Inflammatory macrophage treated with lipopolysaccharide for 1 hour (primary cell): Measurements from ENCODE around the gene TMEM170B.

Source experiments
- DNase-seq, 2 donors: peaks; one replicate each; pipeline ENCODE4 v3.0.0-alpha.2; 2020 to 2022

The TMEM170B gene, protein sequence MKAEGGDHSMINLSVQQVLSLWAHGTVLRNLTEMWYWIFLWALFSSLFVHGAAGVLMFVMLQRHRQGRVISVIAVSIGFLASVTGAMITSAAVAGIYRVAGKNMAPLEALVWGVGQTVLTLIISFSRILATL

DNA sequence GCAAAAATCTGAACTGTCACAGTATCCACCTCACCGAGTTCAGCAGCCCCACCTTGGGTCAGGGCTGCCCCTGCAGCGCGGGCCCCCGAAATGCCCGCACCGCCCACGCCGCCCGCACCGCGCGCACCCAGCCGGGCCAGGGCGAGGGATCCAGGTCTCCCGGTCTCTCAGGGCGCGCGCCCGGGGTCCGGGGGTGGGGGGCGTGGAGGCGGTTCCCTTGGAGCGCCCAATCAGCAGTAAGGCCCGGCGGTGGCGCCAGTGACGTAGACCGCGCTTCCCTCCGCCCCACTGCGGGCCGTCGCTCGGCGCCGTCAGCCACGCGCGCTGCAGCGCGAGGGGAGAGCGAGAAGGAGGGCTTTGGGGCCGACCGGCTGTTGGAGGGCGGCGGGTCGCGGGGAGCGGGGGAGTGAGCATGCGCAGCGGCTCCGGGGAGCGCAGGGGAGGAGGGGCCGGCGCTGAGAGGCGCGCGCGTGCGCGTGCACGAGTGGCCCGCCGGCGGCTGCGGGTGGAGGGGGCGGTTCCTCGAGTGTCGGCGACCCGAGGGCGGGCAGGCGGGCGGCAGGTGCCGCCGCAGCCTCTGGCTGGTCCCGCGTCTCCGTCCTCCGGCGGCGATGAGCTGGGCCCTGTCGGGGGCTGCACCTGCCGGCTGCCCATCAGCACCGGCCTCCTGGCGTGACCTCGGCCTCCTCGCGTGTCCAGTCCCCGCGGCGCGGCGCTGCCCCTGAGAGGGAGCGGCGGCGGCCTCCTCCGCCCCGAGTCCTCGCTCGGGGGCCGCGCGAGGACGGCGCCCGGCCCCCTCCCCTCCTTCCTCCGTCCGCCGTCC is at the start of gene TMEM170B:
Gene TMEM170B, plus strand, starts transcription at position 521 of the 823 bp plus-strand sequence. CDS start 529 bp downstream, outside the sequence.
- DNase-seq, result peak; percentile 95 to 96

- DNase-seq, result no peak
Observed at GRCh38 chr6:11490996-11491395, 46.6 kb upstream of the TMEM170B start.

DNA sequence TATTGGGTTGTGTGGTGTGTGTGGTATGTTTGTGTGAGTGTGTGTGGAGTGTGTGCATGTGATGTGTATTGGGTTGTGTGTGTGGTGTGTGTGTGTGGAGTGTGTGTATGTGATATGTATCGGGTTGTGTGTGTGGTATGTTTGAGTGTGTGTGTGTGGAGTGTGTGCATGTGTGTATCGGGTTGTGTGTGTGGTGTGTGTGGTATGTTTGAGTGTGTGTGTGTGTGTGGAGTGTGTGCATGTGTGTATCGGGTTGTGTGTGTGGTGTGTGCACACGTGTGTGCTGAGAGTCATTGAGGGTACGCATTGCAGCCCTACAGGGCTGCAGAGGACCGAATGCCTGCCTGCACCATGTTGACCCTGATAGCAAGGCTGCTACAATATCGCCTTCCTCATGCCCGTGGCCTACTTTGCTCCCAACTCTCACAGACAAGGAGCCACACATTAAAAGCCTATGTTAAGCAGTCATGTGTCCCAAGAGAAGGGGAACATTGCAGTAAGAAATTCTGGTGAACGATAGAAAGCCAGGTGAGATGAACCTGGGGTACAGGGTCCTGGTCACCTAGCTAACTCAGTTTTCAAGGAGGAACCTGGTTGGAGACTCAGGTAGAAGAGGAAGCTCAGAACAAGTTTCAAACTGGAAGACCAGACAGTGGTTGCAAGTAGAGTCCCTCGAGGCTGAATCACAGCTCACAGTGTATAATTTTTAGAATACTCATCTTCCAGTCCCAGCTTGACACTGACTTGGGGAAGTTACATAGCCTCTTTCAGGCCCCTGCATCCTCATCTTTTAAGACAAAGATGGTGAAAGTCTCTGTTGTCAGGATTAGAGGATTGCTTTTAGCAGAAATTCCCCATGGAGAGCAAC is 45.7 kb upstream of the TMEM170B start:
- no peak for DNase-seq

DNA sequence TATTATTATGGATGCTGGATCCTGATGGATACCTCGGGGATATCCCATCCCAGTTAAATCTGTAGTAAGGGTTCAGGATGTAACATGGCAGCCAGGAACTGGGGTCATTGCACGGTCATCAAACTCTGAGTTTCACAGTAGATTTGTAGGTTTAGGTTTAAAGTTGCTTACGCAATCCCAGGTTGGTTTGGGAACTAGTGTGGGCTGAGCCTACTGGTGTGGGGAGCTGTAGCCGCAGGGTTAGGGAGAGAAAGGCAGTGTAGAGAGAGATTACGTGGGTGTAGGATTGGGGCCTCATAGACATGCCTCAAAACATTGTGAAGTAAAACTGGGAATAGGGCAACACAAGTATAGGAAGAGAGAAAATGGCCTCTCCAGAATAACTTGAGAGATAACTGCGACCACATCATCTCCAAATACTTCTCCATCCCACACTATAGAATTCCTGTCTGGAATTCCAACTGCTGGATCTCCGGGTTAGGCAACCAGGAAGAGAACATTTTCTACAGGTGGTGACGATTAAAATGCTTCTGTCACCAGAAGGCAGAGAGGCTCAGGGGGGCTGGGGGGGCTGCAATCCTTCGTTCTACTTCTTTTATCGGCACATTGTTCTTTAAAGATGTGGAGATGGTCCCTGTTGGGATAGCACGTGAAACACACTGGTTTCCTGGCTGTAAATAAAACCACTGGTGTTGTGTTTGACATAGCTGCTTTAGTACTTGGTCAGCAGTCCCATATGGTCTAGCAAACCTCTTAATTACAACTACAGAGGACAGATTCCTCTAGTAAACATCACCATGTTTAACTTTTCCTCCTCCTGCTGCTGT is 44.9 kb upstream of the TMEM170B start:
- no peak for DNase-seq

GRCh38 chr6:11493974-11494373 is 43.6 kb upstream of the TMEM170B start:
- DNase-seq, result peak in 1 of 2 donors; percentile 24

- peak; percentile 58 to 86 for DNase-seq
Observed at GRCh38 chr6:11494786-11495564, 42.6 kb upstream of the TMEM170B start.

DNA sequence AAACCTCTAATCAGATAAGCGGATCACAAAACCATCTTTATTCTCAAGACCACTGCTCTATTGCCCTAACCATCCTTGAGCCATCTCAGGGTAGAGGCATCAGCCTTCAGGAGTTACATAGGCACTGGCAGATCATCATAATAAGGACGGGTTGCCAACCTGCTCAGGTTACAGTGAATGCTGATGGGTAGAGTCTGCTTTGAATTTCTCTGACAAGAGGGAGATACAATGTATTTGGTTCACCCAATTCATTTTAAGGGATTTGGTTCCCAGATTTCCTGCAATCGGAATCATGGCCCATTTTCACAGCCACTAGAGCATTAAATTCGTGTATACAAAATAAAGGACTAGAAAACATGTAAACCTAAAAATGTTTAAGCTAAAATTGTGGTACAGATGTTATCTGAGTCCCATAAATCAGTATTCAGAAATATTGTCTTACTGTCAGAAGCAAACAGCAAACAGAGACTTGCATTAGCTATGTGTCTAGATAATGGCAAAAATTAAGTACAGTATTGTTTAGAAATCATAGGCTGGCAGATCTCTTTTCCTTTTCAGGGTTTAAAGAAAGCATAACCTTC is 41.9 kb upstream of the TMEM170B start:
- no peak for DNase-seq

DNA sequence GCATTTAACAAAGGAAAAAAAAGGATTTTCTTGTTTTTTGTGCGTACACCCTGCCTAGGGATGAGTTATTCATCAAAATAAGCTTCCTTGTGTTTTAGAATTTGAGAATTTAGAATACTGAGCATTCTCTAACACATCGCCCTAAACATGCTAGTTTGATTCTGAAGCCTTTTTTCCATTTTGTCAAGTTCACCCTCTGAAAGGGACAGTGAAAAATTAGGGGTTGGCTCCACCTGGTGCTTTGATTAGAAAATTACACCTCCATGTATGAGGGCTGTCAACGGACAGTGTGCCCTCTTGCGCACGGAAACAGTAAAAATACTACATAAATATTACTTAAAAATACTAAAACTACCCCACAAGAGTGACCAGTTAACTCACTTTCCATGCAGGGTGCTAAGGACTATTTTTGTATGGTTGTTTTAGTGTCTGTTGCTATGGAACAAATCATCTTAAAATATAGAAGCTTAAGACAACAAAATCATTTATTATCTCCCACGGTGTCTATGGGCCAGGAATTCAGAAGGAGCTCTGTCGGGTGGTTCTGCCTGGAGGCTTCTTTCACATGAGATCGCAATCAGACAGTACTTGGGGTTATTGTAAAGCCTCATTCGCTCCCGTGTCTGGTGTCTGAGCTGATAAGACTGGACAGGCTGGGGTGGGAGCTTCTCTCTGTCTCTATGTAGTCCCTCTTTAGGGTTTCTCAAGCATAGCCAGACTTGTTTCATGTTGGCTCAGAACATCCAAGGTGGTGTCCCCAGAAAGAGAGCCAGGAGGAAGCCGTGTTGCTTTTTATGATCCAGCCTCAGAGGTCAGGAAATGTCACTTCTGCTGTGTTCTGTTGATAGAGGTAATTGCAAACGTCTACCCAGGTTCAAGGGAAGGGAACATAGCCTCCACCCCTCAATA is 41.1 kb upstream of the TMEM170B start:
- DNase-seq, result peak; percentile 72 to 89

- peak; percentile 44 for DNase-seq
Observed at GRCh38 chr6:11497107-11497506, 40.4 kb upstream of the TMEM170B start.

- peak in 1 of 2 donors; percentile 17 for DNase-seq
Observed at GRCh38 chr6:11497881-11498280, 39.7 kb upstream of the TMEM170B start.

DNA sequence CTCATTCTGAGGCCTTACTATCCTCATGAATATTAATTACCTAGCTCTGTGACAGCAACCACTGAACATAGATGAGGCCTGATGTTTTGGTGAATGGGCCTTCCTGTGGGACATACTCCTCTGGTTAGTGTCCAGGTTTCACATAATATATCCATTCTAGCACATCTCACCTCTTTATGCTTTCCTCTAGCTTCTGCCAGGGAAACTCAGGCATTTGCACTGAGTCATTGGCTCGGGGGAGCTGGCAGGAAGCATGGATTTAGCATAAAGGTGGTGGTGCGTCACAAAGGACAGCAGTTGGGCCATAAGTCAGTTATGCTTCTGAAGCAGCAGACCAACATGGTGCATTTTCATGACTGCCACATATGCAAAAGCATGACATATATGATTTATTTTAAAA is 37.5 kb upstream of the TMEM170B start:
- no peak for DNase-seq

DNA sequence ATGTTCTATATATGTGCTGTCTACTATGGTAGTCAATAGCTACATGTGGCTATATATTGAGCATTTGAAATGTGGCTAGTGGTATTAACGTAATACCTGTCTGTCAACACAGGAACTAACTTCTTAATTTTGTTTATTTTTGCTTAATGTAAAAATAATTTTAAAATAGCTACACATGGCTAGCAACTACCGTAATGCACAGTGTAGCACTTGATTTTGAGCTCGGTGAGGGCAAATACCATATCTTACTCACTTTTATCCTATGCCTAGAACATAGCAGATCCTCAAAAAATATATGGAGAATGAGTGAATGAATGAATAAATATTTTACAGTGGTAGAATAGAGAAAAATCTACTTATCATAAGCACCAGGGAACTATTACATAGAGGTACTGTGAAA is 28.1 kb upstream of the TMEM170B start:
- no peak for DNase-seq

DNA sequence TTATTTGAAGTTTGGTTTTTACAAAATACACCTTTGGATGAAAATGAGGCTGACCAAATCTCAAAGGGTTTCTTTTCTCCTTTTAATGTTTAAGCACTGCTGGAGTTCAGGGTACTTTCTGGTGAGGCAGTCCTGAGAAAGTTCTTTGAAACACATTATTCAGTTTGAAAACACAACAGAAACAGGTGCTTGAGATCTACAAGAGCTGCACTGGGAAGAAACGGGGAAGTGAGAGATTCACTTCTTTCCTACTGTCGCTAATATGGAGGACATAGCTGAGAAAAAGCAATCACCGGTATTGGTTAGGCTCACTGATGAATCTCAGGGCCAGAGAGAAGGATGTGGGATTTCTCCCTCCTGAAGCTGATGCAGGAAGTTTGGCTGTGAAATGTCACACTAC is 22.9 kb upstream of the TMEM170B start:
- no peak for DNase-seq

DNA sequence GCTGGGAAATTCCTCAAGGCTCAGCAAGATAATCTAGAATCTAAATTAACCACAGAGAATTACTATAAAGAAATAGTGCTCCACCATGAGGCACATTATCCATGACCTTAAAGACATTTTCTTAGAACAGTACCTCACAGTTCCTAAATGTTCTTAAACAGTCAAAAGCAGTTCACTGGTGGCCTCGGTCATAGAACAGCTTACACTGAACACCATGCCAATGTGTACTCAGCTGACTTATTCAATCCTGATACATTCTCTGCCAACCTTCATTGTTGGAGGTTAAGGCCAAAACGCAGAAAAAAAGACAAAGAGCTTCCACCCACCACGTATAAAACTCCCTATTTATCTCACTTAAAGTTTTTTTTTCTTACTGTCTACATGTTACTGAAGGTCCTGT is 21.8 kb upstream of the TMEM170B start:
- no peak for DNase-seq

GRCh38 chr6:11522812-11523605 is 14.5 kb upstream of the TMEM170B start:
- no peak for DNase-seq

- peak; percentile 96 to 99 for DNase-seq
Observed at GRCh38 chr6:11525468-11526155, 11.9 kb upstream of the TMEM170B start.

DNA sequence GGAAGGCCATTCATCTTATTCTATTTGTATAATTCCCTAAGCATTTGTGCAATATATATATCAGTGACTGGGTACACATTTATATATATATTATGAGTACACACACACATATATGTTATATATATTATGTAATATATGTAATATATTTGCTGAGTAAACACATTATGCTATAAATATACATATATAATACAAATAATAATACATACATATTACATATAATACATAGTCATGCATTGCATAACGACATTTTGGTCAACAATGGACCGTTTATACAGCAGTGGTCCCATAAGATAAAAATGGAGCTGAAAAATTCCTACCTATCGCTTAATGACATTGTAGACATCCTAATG is 11.4 kb upstream of the TMEM170B start:
- no peak for DNase-seq

DNA sequence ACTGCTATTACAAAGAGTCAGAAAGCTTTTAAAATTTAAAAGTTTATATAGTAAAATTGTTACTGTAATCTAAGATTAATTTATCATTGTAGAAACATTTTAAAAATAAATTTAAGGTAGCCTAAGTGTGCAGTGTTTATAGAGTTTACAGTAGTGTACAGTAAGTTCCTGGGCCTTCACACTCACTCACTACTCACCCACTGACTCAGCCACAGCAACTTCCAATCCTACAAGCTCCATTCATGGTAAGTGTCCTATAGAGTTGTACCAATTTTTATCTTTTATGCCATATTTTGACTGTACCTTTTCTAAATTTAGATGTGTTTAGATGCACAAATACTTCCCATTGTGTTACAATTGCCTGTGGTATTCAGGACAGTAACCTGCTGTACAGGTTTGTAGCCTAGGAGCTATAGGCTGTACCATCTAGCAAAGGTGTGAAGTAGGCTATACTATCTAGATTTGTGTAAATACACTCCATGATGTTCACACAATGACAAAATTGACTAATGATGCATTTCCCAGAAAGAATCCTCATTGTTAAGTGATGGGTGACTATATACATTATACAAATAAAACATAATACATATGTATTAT is 10.2 kb upstream of the TMEM170B start:
- DNase-seq, result no peak
